Neural crest cell (in vitro differentiated cells): ENCODE measurements around the gene PHF14. TPM values are rescaled to one million over a fixed set of nuclear protein-coding genes. Genes with fewer than 3 reads are reported as not detected.

Experiments
- DNase-seq: peaks from one replicate; pipeline ENCODE4 v3.0.0; 2021; ENCODE audit warnings: low read depth, mixed read lengths, low spot score
- H3K27ac Mint-ChIP-seq: one replicate; pipeline ENCODE4 v1.8.0; 2021; ENCODE audit warnings: mild to moderate bottlenecking, mixed read lengths; ENCODE audit not compliant: unreplicated experiment
- H3K27me3 Mint-ChIP-seq: 2 replicates; pipeline ENCODE4 v1.8.0; 2021; ENCODE audit warnings: low read depth, mild to moderate bottlenecking, mixed read lengths
- H3K36me3 Mint-ChIP-seq: 2 replicates; pipeline ENCODE4 v1.8.0; 2021; ENCODE audit warnings: low read depth, mild to moderate bottlenecking, mixed read lengths
- H3K4me1 Mint-ChIP-seq: 2 replicates; pipeline ENCODE4 v1.8.0; 2021; ENCODE audit warnings: mixed read lengths
- H3K4me3 Mint-ChIP-seq: one replicate; pipeline ENCODE4 v1.8.0; 2021; ENCODE audit warnings: mild to moderate bottlenecking, mixed read lengths
- H3K9me3 Mint-ChIP-seq: 2 replicates; pipeline ENCODE4 v1.8.0; 2021; ENCODE audit warnings: mixed read lengths
- CTCF ChIP-seq: fragments of 200-600 bp; sonication (generic); conservative IDR thresholded peaks from 2 replicates; pipeline ENCODE4 v1.5.0; 2021; ENCODE audit warnings: antibody characterized with exemption, mild to moderate bottlenecking
- total RNA-seq: library from RNA; stranded (reverse); gene quantifications from 2 replicates; pipeline ENCODE4 v1.2.1, GENCODE V29; 2021

Gene PHF14
- total RNA-seq, 1 donor from 2014 or later, result 75.9 TPM

GRCh38 chr7:11141541-11141940 is 167.9 kb downstream of the PHF14 start:
- H3K4me3 Mint-ChIP-seq, result no peak overlapping the region
- H3K4me1 Mint-ChIP-seq, result no peaks in the 10 kb centered on the region
- H3K27ac Mint-ChIP-seq, result no peak overlapping the region
- no peaks in the 10 kb centered on the region for H3K9me3 Mint-ChIP-seq
- DNase-seq, result no peak
- peaks cover 4% of the 10 kb centered on the region for H3K36me3 Mint-ChIP-seq
- no peak for TF ChIP-seq CTCF
- H3K27me3 Mint-ChIP-seq, result no peaks in the 10 kb centered on the region

- no peak overlapping the region for H3K4me3 Mint-ChIP-seq
- H3K27ac Mint-ChIP-seq, result no peak overlapping the region
- no peaks in the 10 kb centered on the region for H3K9me3 Mint-ChIP-seq
- peaks cover 6% of the 10 kb centered on the region for H3K36me3 Mint-ChIP-seq
- no peaks in the 10 kb centered on the region for H3K27me3 Mint-ChIP-seq
- DNase-seq, result no peak
- no peaks in the 10 kb centered on the region for H3K4me1 Mint-ChIP-seq
- no peak for TF ChIP-seq CTCF
Measured at GRCh38 chr7:11153694-11154093, 180.0 kb downstream of the PHF14 start.

GRCh38 chr7:11155883-11156282 is 182.2 kb downstream of the PHF14 start:
- Mint-ChIP-seq H3K4me1 (no peaks in the 10 kb centered on the region), H3K36me3 (peaks cover 15% of the 10 kb centered on the region), H3K27me3 (no peaks in the 10 kb centered on the region), H3K27ac (no peak overlapping the region), H3K4me3 (no peak overlapping the region), H3K9me3 (peaks cover 4% of the 10 kb centered on the region)
- DNase-seq, result no peak
- TF ChIP-seq CTCF, result no peak

GRCh38 chr7:11161499-11161898 is 187.8 kb downstream of the PHF14 start:
- Mint-ChIP-seq H3K9me3 (peaks cover 5% of the 10 kb centered on the region), H3K27ac (no peak overlapping the region), H3K4me1 (no peaks in the 10 kb centered on the region), H3K36me3 (peaks cover 14% of the 10 kb centered on the region), H3K4me3 (no peak overlapping the region), H3K27me3 (no peaks in the 10 kb centered on the region)
- DNase-seq, result no peak
- no peak for TF ChIP-seq CTCF

GRCh38 chr7:11163220-11163619 is 189.5 kb downstream of the PHF14 start:
- Mint-ChIP-seq H3K27ac (no peak overlapping the region), H3K4me3 (no peak overlapping the region), H3K9me3 (peaks cover 5% of the 10 kb centered on the region), H3K36me3 (peaks cover 14% of the 10 kb centered on the region), H3K4me1 (no peaks in the 10 kb centered on the region), H3K27me3 (no peaks in the 10 kb centered on the region)
- DNase-seq, result no peak
- no peak for TF ChIP-seq CTCF

- H3K4me1 Mint-ChIP-seq, result no peaks in the 10 kb centered on the region
- no peak for DNase-seq
- H3K9me3 Mint-ChIP-seq, result no peaks in the 10 kb centered on the region
- H3K27me3 Mint-ChIP-seq, result no peaks in the 10 kb centered on the region
- no peak for TF ChIP-seq CTCF
- H3K27ac Mint-ChIP-seq, result no peak overlapping the region
- H3K4me3 Mint-ChIP-seq, result no peak overlapping the region
- H3K36me3 Mint-ChIP-seq, result peaks cover 3% of the 10 kb centered on the region
Measured at GRCh38 chr7:11166051-11166450, 192.4 kb downstream of the PHF14 start.
